Bone marrow (tissue), 2 donors: Measurements from ENCODE around the gene OR56A5.
"Not testable (repeated sequence)": the region's sequence is repeated elsewhere in the genome, so short reads cannot be mapped to it uniquely, and the experiment has no call there.

Experiments
- DNase-seq, 2 donors: peaks; one replicate each; lab custom pipeline; 2025; lab: John Stamatoyannopoulos, UW

Gene OR56A5

GRCh38 chr11:5968394-5968793 lies at the start of gene OR56A5:
TSS of gene OR56A5 (minus strand) at chr11:5968494. CDS start at chr11:5968494, 0 bp downstream.
- no peak for DNase-seq

- no peak for DNase-seq
Observed at GRCh38 chr11:6013042-6013441, 44.7 kb upstream of the OR56A5 start.

GRCh38 chr11:6012035-6012668 lies 43.9 kb upstream of the OR56A5 start:
- no peak for DNase-seq

GRCh38 chr11:6006846-6007245 lies 38.6 kb upstream of the OR56A5 start, which contains the start of gene OR56A4:
TSS of gene OR56A4 (minus strand) at chr11:6006946. CDS start at chr11:6002992, 3,954 bp downstream.
- DNase-seq = no peak

GRCh38 chr11:6006395-6006794 lies 38.1 kb upstream of the OR56A5 start:
- DNase-seq = no peak

- no peak for DNase-seq
Observed at GRCh38 chr11:6002202-6002699, 34.0 kb upstream of the OR56A5 start.

GRCh38 chr11:5994791-5995190 lies 26.5 kb upstream of the OR56A5 start:
- no peak for DNase-seq

- DNase-seq = no peak
Observed at GRCh38 chr11:5992604-5993251, 24.4 kb upstream of the OR56A5 start.

GRCh38 chr11:5992150-5992549 lies 23.9 kb upstream of the OR56A5 start:
- no peak for DNase-seq

GRCh38 chr11:5989203-5989602 lies 20.9 kb upstream of the OR56A5 start:
- DNase-seq = no peak

GRCh38 chr11:5986885-5987284 lies 18.6 kb upstream of the OR56A5 start, which contains the start of gene OR52L1:
TSS of gene OR52L1 (minus strand) at chr11:5986985. CDS start at chr11:5986930, 55 bp downstream.
- no peak for DNase-seq

- DNase-seq = no peak
Observed at GRCh38 chr11:5983443-5983842, 15.1 kb upstream of the OR56A5 start.

- DNase-seq = no peak
Observed at GRCh38 chr11:5973530-5973929, 5.2 kb upstream of the OR56A5 start.

GRCh38 chr11:5967708-5968107 lies 586 bp downstream of the OR56A5 start:
- no peak for DNase-seq

GRCh38 chr11:5966958-5967357 lies 1.3 kb downstream of the OR56A5 start:
- no peak for DNase-seq

GRCh38 chr11:5960704-5961320 lies 7.5 kb downstream of the OR56A5 start:
- not testable (repeated sequence) for DNase-seq

GRCh38 chr11:5955586-5955985 lies 12.7 kb downstream of the OR56A5 start:
- DNase-seq = no peak

- DNase-seq = no peak
Observed at GRCh38 chr11:5941951-5942350, 26.3 kb downstream of the OR56A5 start, which contains the start of gene OR56A3. TSS of gene OR56A3 (plus strand) at chr11:5942251. CDS start at chr11:5947347, 5,096 bp downstream.

GRCh38 chr11:5940748-5941147 lies 27.5 kb downstream of the OR56A5 start:
- DNase-seq = no peak

GRCh38 chr11:5938603-5938965 lies 29.7 kb downstream of the OR56A5 start:
- no peak for DNase-seq

GRCh38 chr11:5937868-5938602 lies 30.3 kb downstream of the OR56A5 start:
- DNase-seq = no peak

GRCh38 chr11:5933116-5933515 lies 35.2 kb downstream of the OR56A5 start:
- DNase-seq = no peak
